ENCODE measurements around the gene C21orf91. TPM values are rescaled to one million over a fixed set of nuclear protein-coding genes. Genes with fewer than 3 reads are reported as not detected.

Gene C21orf91
- total and polyA plus RNA-seq, 2 experiments from 2014 or later, result 3.7 to 4.4 TPM

GRCh38 chr21:17758683-17759082, 60.5 kb downstream of the C21orf91 start:
- 26 to 30% methylated on average over 4 of the region's 4 CpGs for WGBS, 2 experiments (ENCODE audit: low coverage in 1 of 2, low lambda C conversion rate in 2 of 2, missing lambda C conversion rate in 2 of 2)
- no peak overlapping the region for H3K4me2 ChIP-seq (ENCODE audit: unreplicated experiment)
- TF ChIP-seq EZH2phosphoT487 (IDR thresholded peaks at IDR 0.05; ENCODE audit: insufficient read depth, low read depth) (no peak), EZH2 (IDR thresholded peaks at IDR 0.05; ENCODE audit: insufficient read depth, poor library complexity, severe bottlenecking) (no peak)
- H3K9ac ChIP-seq, result no peak overlapping the region
- H2AFZ ChIP-seq, result no peak overlapping the region
- no peaks in the 10 kb centered on the region for H3K9me2 ChIP-seq (ENCODE audit: insufficient read depth)
- H3K4me3 ChIP-seq, result no peak overlapping the region
- no peaks in the 10 kb centered on the region for H3K4me1 ChIP-seq (ENCODE audit: insufficient read depth)
- no peaks in the 10 kb centered on the region for H3K9me3 ChIP-seq (ENCODE audit: low read depth)
- no peaks in the 10 kb centered on the region for H3K36me3 ChIP-seq (ENCODE audit: low read depth)
- no peak overlapping the region for H3K27ac ChIP-seq
- no peaks in the 10 kb centered on the region for H3F3A ChIP-seq (ENCODE audit: insufficient read depth)
- no peak for DNase-seq
- H3K27me3 ChIP-seq (replicated peaks; ENCODE audit: insufficient read depth), result no peaks in the 10 kb centered on the region
- H3K79me2 ChIP-seq (ENCODE audit: insufficient read depth), result no peaks in the 10 kb centered on the region
- no peaks in the 10 kb centered on the region for H4K20me1 ChIP-seq (ENCODE audit: insufficient read depth)
- in situ Hi-C loops (cut with MboI), result no loop called here

GRCh38 chr21:17757671-17758070, 61.5 kb downstream of the C21orf91 start:
- no peaks in the 10 kb centered on the region for H3K4me1 ChIP-seq (ENCODE audit: insufficient read depth)
- no peak overlapping the region for H3K9ac ChIP-seq
- WGBS, 2 experiments (ENCODE audit: low coverage in 1 of 2, low lambda C conversion rate in 2 of 2, missing lambda C conversion rate in 2 of 2), result 71% methylated on average over 7 to 18 of the region's 20 CpGs
- no peaks in the 10 kb centered on the region for H3K9me2 ChIP-seq (ENCODE audit: insufficient read depth)
- H3K36me3 ChIP-seq (ENCODE audit: low read depth), result no peaks in the 10 kb centered on the region
- no peaks in the 10 kb centered on the region for H3K27me3 ChIP-seq (replicated peaks; ENCODE audit: insufficient read depth)
- no peak overlapping the region for H2AFZ ChIP-seq
- H3K4me3 ChIP-seq, result no peak overlapping the region
- in situ Hi-C loops (cut with MboI), result no loop called here
- no peaks in the 10 kb centered on the region for H3K79me2 ChIP-seq (ENCODE audit: insufficient read depth)
- TF ChIP-seq EZH2phosphoT487 (IDR thresholded peaks at IDR 0.05; ENCODE audit: insufficient read depth, low read depth) (no peak), EZH2 (IDR thresholded peaks at IDR 0.05; ENCODE audit: insufficient read depth, poor library complexity, severe bottlenecking) (no peak)
- H3F3A ChIP-seq (ENCODE audit: insufficient read depth), result no peaks in the 10 kb centered on the region
- no peak overlapping the region for H3K27ac ChIP-seq
- no peak overlapping the region for H3K4me2 ChIP-seq (ENCODE audit: unreplicated experiment)
- no peaks in the 10 kb centered on the region for H3K9me3 ChIP-seq (ENCODE audit: low read depth)
- no peak for DNase-seq
- no peaks in the 10 kb centered on the region for H4K20me1 ChIP-seq (ENCODE audit: insufficient read depth)

- H4K20me1 ChIP-seq (ENCODE audit: insufficient read depth), result no peaks in the 10 kb centered on the region
- no peaks in the 10 kb centered on the region for H3K79me2 ChIP-seq (ENCODE audit: insufficient read depth)
- H3K9me2 ChIP-seq (ENCODE audit: insufficient read depth), result no peaks in the 10 kb centered on the region
- H3K4me2 ChIP-seq (ENCODE audit: unreplicated experiment), result no peak overlapping the region
- H3K36me3 ChIP-seq (ENCODE audit: low read depth), result no peaks in the 10 kb centered on the region
- H3K27me3 ChIP-seq (replicated peaks; ENCODE audit: insufficient read depth), result no peaks in the 10 kb centered on the region
- H2AFZ ChIP-seq, result no peak overlapping the region
- no peak overlapping the region for H3K9ac ChIP-seq
- DNase-seq, result no peak
- no peaks in the 10 kb centered on the region for H3K4me1 ChIP-seq (ENCODE audit: insufficient read depth)
- 4 to 8% methylated on average over 2 of the region's 2 CpGs for WGBS, 2 experiments (ENCODE audit: low coverage in 1 of 2, low lambda C conversion rate in 2 of 2, missing lambda C conversion rate in 2 of 2)
- in situ Hi-C loops (cut with MboI), result no loop called here
- no peaks in the 10 kb centered on the region for H3K9me3 ChIP-seq (ENCODE audit: low read depth)
- no peaks in the 10 kb centered on the region for H3F3A ChIP-seq (ENCODE audit: insufficient read depth)
- no peak overlapping the region for H3K27ac ChIP-seq
- no peak overlapping the region for H3K4me3 ChIP-seq
- no peak for TF ChIP-seq EZH2 (IDR thresholded peaks at IDR 0.05; ENCODE audit: insufficient read depth, poor library complexity, severe bottlenecking)
Measured at GRCh38 chr21:17753736-17754135, 65.4 kb downstream of the C21orf91 start.

GRCh38 chr21:17752171-17752570, 67.0 kb downstream of the C21orf91 start:
- Histone ChIP-seq H3K4me3 (no peak overlapping the region), H3K9me3 (ENCODE audit: low read depth) (no peaks in the 10 kb centered on the region), H3F3A (ENCODE audit: insufficient read depth) (no peaks in the 10 kb centered on the region), H3K36me3 (ENCODE audit: low read depth) (no peaks in the 10 kb centered on the region), H4K20me1 (ENCODE audit: insufficient read depth) (no peaks in the 10 kb centered on the region), H3K4me2 (ENCODE audit: unreplicated experiment) (no peak overlapping the region), H3K27me3 (replicated peaks; ENCODE audit: insufficient read depth) (no peaks in the 10 kb centered on the region), H3K79me2 (ENCODE audit: insufficient read depth) (no peaks in the 10 kb centered on the region), H3K4me1 (ENCODE audit: insufficient read depth) (no peaks in the 10 kb centered on the region), H3K9me2 (ENCODE audit: insufficient read depth) (no peaks in the 10 kb centered on the region), H3K9ac (no peak overlapping the region), H2AFZ (no peak overlapping the region), H3K27ac (no peak overlapping the region)
- no peak for DNase-seq
- no peak for TF ChIP-seq EZH2phosphoT487 (IDR thresholded peaks at IDR 0.05; ENCODE audit: insufficient read depth, low read depth)
- 45 to 49% methylated on average over 2 of the region's 2 CpGs for WGBS, 2 experiments (ENCODE audit: low coverage in 1 of 2, low lambda C conversion rate in 2 of 2, missing lambda C conversion rate in 2 of 2)
- in situ Hi-C loops (cut with MboI), result no loop called here

GRCh38 chr21:17746920-17747319, 72.2 kb downstream of the C21orf91 start:
- Histone ChIP-seq H3K4me1 (ENCODE audit: insufficient read depth) (no peaks in the 10 kb centered on the region), H3K27ac (no peak overlapping the region), H3K27me3 (replicated peaks; ENCODE audit: insufficient read depth) (no peaks in the 10 kb centered on the region), H3K79me2 (ENCODE audit: insufficient read depth) (no peaks in the 10 kb centered on the region), H3K4me2 (ENCODE audit: unreplicated experiment) (no peak overlapping the region), H3K4me3 (no peak overlapping the region), H2AFZ (no peak overlapping the region), H4K20me1 (ENCODE audit: insufficient read depth) (no peaks in the 10 kb centered on the region), H3K9me3 (ENCODE audit: low read depth) (no peaks in the 10 kb centered on the region), H3K9me2 (ENCODE audit: insufficient read depth) (no peaks in the 10 kb centered on the region), H3K9ac (no peak overlapping the region), H3K36me3 (ENCODE audit: low read depth) (no peaks in the 10 kb centered on the region), H3F3A (ENCODE audit: insufficient read depth) (no peaks in the 10 kb centered on the region)
- WGBS, 2 experiments (ENCODE audit: low coverage in 1 of 2, low lambda C conversion rate in 2 of 2, missing lambda C conversion rate in 2 of 2), result 0 to 8% methylated on average over 2 of the region's 2 CpGs
- no peak for DNase-seq
- in situ Hi-C loops (cut with MboI), result no loop called here
- TF ChIP-seq EZH2phosphoT487 (IDR thresholded peaks at IDR 0.05; ENCODE audit: insufficient read depth, low read depth), result no peak
- no peak for TF ChIP-seq EZH2 (IDR thresholded peaks at IDR 0.05; ENCODE audit: insufficient read depth, poor library complexity, severe bottlenecking)

Measured in GM23248 (cell line).